H1 (cell line): Measurements from ENCODE around the gene TPD52L1. TPM values are rescaled to one million over a fixed set of nuclear protein-coding genes. Genes with fewer than 3 reads are reported as not detected.
A peak's percentile ranks its signal among the peaks of the same experiment; 100 is the strongest.

Source experiments
- CTCF ChIA-PET: fragments of 300-600 bp; sonication (Branson Sonifier 250); formaldehyde crosslinking; loops from one replicate; lab custom pipeline; 2021; ENCODE audit not compliant: partially characterized antibody; lab: Charles Lee
- POLR2A ChIA-PET: fragments of 300-600 bp; sonication (Branson Sonifier 250); formaldehyde crosslinking; loops from one replicate; lab custom pipeline; 2021; ENCODE audit warnings: inconsistent platforms; ENCODE audit not compliant: partially characterized antibody; lab: Charles Lee
- DNase-seq, 2 experiments: peaks; one replicate each; pipeline versions ENCODE4 v3.0.0 to v3.0.0-alpha.2; 2010 to 2022; ENCODE audit warnings: low spot score in 2 of 2, low read depth in 1 of 2, mixed read lengths in 1 of 2
- FAIRE-seq: peaks from 2 replicates; lab custom pipeline; 2011; peaks lifted over from hg19 to GRCh38; lab: Jason Lieb, UNC
- H2AFZ ChIP-seq: 2 replicates; pipeline ENCODE4 v1.8.1; 2012; ENCODE audit warnings: low read length, inconsistent platforms
- H2AK5ac ChIP-seq: 2 replicates; pipeline ENCODE4 v1.6.1; 2013; ENCODE audit warnings: low read depth, low read length
- H2BK120ac ChIP-seq: replicated peaks from 2 replicates; pipeline ENCODE3; 2013; ENCODE audit warnings: low read depth, low read length, inconsistent platforms
- H2BK12ac ChIP-seq: 2 replicates; pipeline ENCODE4 v1.6.1; 2013; ENCODE audit warnings: low read depth, low read length
- H2BK15ac ChIP-seq: 2 replicates; pipeline ENCODE4 v1.6.1; 2013; ENCODE audit warnings: low read length
- H2BK20ac ChIP-seq: 2 replicates; pipeline ENCODE4 v1.6.1; 2013; ENCODE audit warnings: low read length
- H2BK5ac ChIP-seq: 2 replicates; pipeline ENCODE4 v1.6.1; 2013; ENCODE audit warnings: low read depth, low read length
- H3K14ac ChIP-seq: 2 replicates; pipeline ENCODE4 v1.6.1; 2013; ENCODE audit warnings: inconsistent platforms; ENCODE audit not compliant: insufficient read length
- H3K18ac ChIP-seq: 2 replicates; pipeline ENCODE4 v1.6.1; 2013; ENCODE audit warnings: low read length; ENCODE audit errors: extremely low read depth
- H3K23ac ChIP-seq: 2 replicates; pipeline ENCODE4 v1.6.1; 2013; ENCODE audit warnings: inconsistent platforms; ENCODE audit not compliant: insufficient read length
- H3K23me2 ChIP-seq: 2 replicates; pipeline ENCODE4 v1.6.1; 2013; ENCODE audit warnings: low read depth, low read length
- H3K27ac ChIP-seq: 2 replicates; pipeline ENCODE4 v1.6.1; 2011; ENCODE audit warnings: low read depth, low read length, inconsistent platforms
- H3K27me3 ChIP-seq, 4 experiments: replicated peaks in 1 of 4; 1 replicate in 1 of 4; 2 replicates in 3 of 4; pipeline versions ENCODE4 v1.6.1 to v1.8.1; 2011 to 2013; ENCODE audit warnings: low read length in 3 of 4, mild to moderate bottlenecking in 3 of 4, inconsistent platforms in 2 of 4, mixed read lengths in 2 of 4, moderate library complexity in 1 of 4; ENCODE audit not compliant: control insufficient read depth in 3 of 4, insufficient read depth in 3 of 4; ENCODE audit errors: extremely low read depth in 1 of 4
- H3K36me3 ChIP-seq, 4 experiments: 2 replicates each; pipeline versions ENCODE4 v1.6.1 to v1.8.1; 2011 to 2013; ENCODE audit warnings: mild to moderate bottlenecking in 4 of 4, low read length in 3 of 4, moderate library complexity in 2 of 4, control low read depth in 1 of 4, inconsistent platforms in 1 of 4; ENCODE audit not compliant: insufficient read depth in 4 of 4, control insufficient read depth in 2 of 4
- H3K4ac ChIP-seq: replicated peaks from 2 replicates; pipeline ENCODE3; 2013; ENCODE audit warnings: low read length, low read depth, mixed read lengths, inconsistent platforms; ENCODE audit not compliant: insufficient read length
- H3K4me1 ChIP-seq, 4 experiments: replicated peaks in 1 of 4; 1 replicate in 1 of 4; 2 replicates in 3 of 4; pipeline versions ENCODE4 v1.6.1 to v1.8.1; 2011 to 2013; ENCODE audit warnings: low read length in 3 of 4, inconsistent platforms in 2 of 4, mixed read lengths in 1 of 4; ENCODE audit not compliant: insufficient read depth in 4 of 4, control insufficient read depth in 3 of 4
- H3K4me2 ChIP-seq, 2 experiments: 2 replicates each; pipeline versions ENCODE4 v1.6.1 to v1.8.1; 2011 to 2013; ENCODE audit warnings: low read depth in 2 of 2, low read length in 2 of 2, control low read depth in 1 of 2, inconsistent platforms in 1 of 2, mild to moderate bottlenecking in 1 of 2; ENCODE audit not compliant: insufficient read depth in 1 of 2
- H3K4me3 ChIP-seq, 4 experiments: fragments of 200-600, 300-600 bp in 1 of 4; sonication (generic), shearing (Covaris generic), sonication (Bioruptor Twin) in 1 of 4; 2 replicates each; pipeline versions ENCODE4 v1.5.1 to v1.8.1; 2011 to 2016; ENCODE audit warnings: low read length in 4 of 4, low read depth in 3 of 4, control low read depth in 2 of 4, inconsistent platforms in 2 of 4, mild to moderate bottlenecking in 2 of 4, mixed read lengths in 1 of 4, moderate library complexity in 1 of 4; ENCODE audit not compliant: insufficient read depth in 2 of 4; ENCODE audit errors: extremely low read depth in 1 of 4
- H3K56ac ChIP-seq: replicated peaks from 2 replicates; pipeline ENCODE3; 2013; ENCODE audit warnings: low read depth, mild to moderate bottlenecking, mixed read lengths, low read length, inconsistent platforms; ENCODE audit not compliant: insufficient read length
- H3K79me1 ChIP-seq: 2 replicates; pipeline ENCODE4 v1.6.1; 2013; ENCODE audit warnings: low read depth, low read length, control low read depth
- H3K79me2 ChIP-seq, 2 experiments: 2 replicates each; pipeline versions ENCODE4 v1.6.1 to v1.8.1; 2012 to 2013; ENCODE audit warnings: low read length in 2 of 2, mild to moderate bottlenecking in 2 of 2, inconsistent platforms in 1 of 2; ENCODE audit not compliant: insufficient read depth in 2 of 2, control insufficient read depth in 1 of 2
- H3K9ac ChIP-seq, 4 experiments: replicated peaks in 1 of 4; 1 replicate in 1 of 4; 2 replicates in 3 of 4; pipeline versions ENCODE4 v1.6.1 to v1.8.1; 2011 to 2013; ENCODE audit warnings: low read depth in 3 of 4, low read length in 3 of 4, control low read depth in 2 of 4, mild to moderate bottlenecking in 2 of 4, moderate library complexity in 2 of 4, inconsistent platforms in 1 of 4; ENCODE audit errors: extremely low read depth in 1 of 4
- H3K9me3 ChIP-seq, 2 experiments: 2 replicates each; pipeline versions ENCODE4 v1.6.1 to v1.8.1; 2012 to 2013; ENCODE audit warnings: mild to moderate bottlenecking in 2 of 2, moderate library complexity in 2 of 2, control low read depth in 1 of 2, inconsistent platforms in 1 of 2, low read depth in 1 of 2, low read length in 1 of 2, mixed read lengths in 1 of 2; ENCODE audit not compliant: insufficient read depth in 2 of 2
- H4K20me1 ChIP-seq, 2 experiments: replicated peaks in 1 of 2; 2 replicates each; pipeline versions ENCODE3 to v1.8.1; 2011 to 2013; ENCODE audit warnings: inconsistent platforms in 2 of 2, low read length in 2 of 2, mild to moderate bottlenecking in 1 of 2; ENCODE audit not compliant: insufficient read depth in 2 of 2, control insufficient read depth in 1 of 2
- H4K5ac ChIP-seq: 2 replicates; pipeline ENCODE4 v1.6.1; 2013; ENCODE audit warnings: low read length, low read depth, mixed read lengths, inconsistent platforms; ENCODE audit not compliant: insufficient read length
- H4K8ac ChIP-seq: 2 replicates; pipeline ENCODE4 v1.8.0; 2013; ENCODE audit warnings: mild to moderate bottlenecking, moderate library complexity, low read length, inconsistent platforms; ENCODE audit not compliant: insufficient read depth; ENCODE audit errors: extremely low read depth
- H4K91ac ChIP-seq: replicated peaks from 2 replicates; pipeline ENCODE3; 2013; ENCODE audit warnings: low read length, mixed read lengths, inconsistent platforms; ENCODE audit not compliant: insufficient read length
- CEBPB ChIP-seq: IDR thresholded peaks from 2 replicates; pipeline ENCODE4 v1.6.1; 2012; ENCODE audit warnings: low read depth, low read length
- CTCF ChIP-seq, 3 experiments: IDR thresholded peaks; 1 replicate in 2 of 3; 2 replicates in 1 of 3; pipeline versions ENCODE4 v1.5.1 to v1.6.1; 2011; ENCODE audit warnings: low read length in 3 of 3, mild to moderate bottlenecking in 3 of 3, inconsistent platforms in 2 of 3, low read depth in 1 of 3, moderate library complexity in 1 of 3; ENCODE audit not compliant: insufficient read depth in 1 of 3; ENCODE audit errors: control extremely low read depth in 1 of 3
- EGR1 ChIP-seq: IDR thresholded peaks from 2 replicates; pipeline ENCODE4 v1.6.1; 2011; ENCODE audit warnings: low read depth, low read length, borderline replicate concordance
- JUN ChIP-seq: IDR thresholded peaks from 2 replicates; pipeline ENCODE4 v1.6.1; 2011; ENCODE audit warnings: low read depth, mild to moderate bottlenecking, improper control_type of control experiment, low read length
- WGBS, 2 experiments: shearing (Covaris generic) in 1 of 2; methylation state at CpG; one replicate each; pipeline versions ENCODE4 v1.1.6 to v1.1.7; 2013 to 2015; ENCODE audit warnings: low lambda C conversion rate in 2 of 2, mixed read lengths in 2 of 2, inconsistent platforms in 1 of 2, low coverage in 1 of 2, missing lambda C conversion rate in 1 of 2; ENCODE audit not compliant: insufficient replicate concordance in 2 of 2, insufficient coverage in 1 of 2, insufficient read length in 1 of 2; ENCODE audit errors: extremely low coverage in 1 of 2, missing lambda C conversion rate in 1 of 2; 5-methylcytosine and 5-hydroxymethylcytosine counted together
- polyA plus RNA-seq, 7 experiments: library from polyadenylated mRNA; depleted of rRNA in 3 of 7; stranded (reverse) in 5 of 7; unstranded in 2 of 7; fragments of >200 nt in 5 of 7; fragments of 200-250 nt in 2 of 7; gene quantifications; 1 replicate in 5 of 7; 2 replicates in 1 of 7; 4 replicates in 1 of 7; pipeline versions ENCODE4 v1.2.1 to v1.2.3, GENCODE V29; 2011 to 2013; ENCODE audit warnings: missing spikeins in 2 of 7, mixed read lengths in 2 of 7
- total RNA-seq: library from RNA; stranded (reverse); fragmentation: NEBNext Ultra II Directional; extraction: Animal tissue kit (Norgen Biotek cat#: 25700); gene quantifications from 2 replicates; pipeline ENCODE4 v1.2.1, GENCODE V29; 2021

Gene TPD52L1
- total and polyA plus RNA-seq, 2 of the 8 experiments (the other 6 are each of a cell fraction or from before 2014, with no cell fraction given) = 7.4 to 14.2 TPM

- Histone ChIP-seq H3K23ac (peak overlapping the region; percentile 99), H3K14ac (no peak overlapping the region), H3K18ac (no peak overlapping the region), H2BK20ac (no peak overlapping the region), H2BK15ac (no peak overlapping the region), H4K20me1 (no peaks in the 10 kb centered on the region), H2BK5ac (no peak overlapping the region), H3K56ac (no peak overlapping the region), H3K27ac (no peak overlapping the region), H2BK12ac (no peak overlapping the region), H3K79me1 (no peaks in the 10 kb centered on the region), H3K4ac (no peak overlapping the region), H4K5ac (no peak overlapping the region), H3K79me2 (no peaks in the 10 kb centered on the region), H3K4me1 (no peaks in the 10 kb centered on the region), H3K9me3 (no peaks in the 10 kb centered on the region), H4K8ac (no peak overlapping the region), H2AFZ (no peak overlapping the region), H3K36me3 (no peaks in the 10 kb centered on the region), H3K9ac (peak overlapping the region in 1 of 4 experiments; percentile 49; a peak in 1 of 7 replicates), H4K91ac (no peak overlapping the region), H3K4me3 (no peak overlapping the region), H3K27me3 (no peaks in the 10 kb centered on the region), H2AK5ac (no peak overlapping the region), H3K23me2 (no peaks in the 10 kb centered on the region), H2BK120ac (no peak overlapping the region), H3K4me2 (no peak overlapping the region)
- TF ChIP-seq CEBPB (peak; percentile 76), EGR1 (no peak), CTCF (IDR thresholded peaks at IDR 0.05; ENCODE audit: control extremely low read depth in 1 of 3, insufficient read depth in 1 of 3, low read depth in 1 of 3, low read length in 3 of 3) (no peak), JUN (no peak)
- WGBS, 2 experiments = 84% methylated on average over 4 of the region's 4 CpGs; no CpG with 5 or more reads in 1 of the 2 experiments
- no peak for DNase-seq
- ChIA-PET CTCF (interaction anchor here (0.8 to 5.2 kb wide), 4 partner anchors 10 to 27 kb away, joined by 3 to 28 read pairs (median 4); partner anchors contain the start of gene TPD52L1), POLR2A (no interaction called here)
- FAIRE-seq = no peak
Measured at GRCh38 chr6:125164696-125165095, 11.1 kb downstream of the TPD52L1 start.
